ENCODE results near the gene CENPS. TPM values are rescaled to one million over a fixed set of nuclear protein-coding genes. Genes with fewer than 3 reads are reported as not detected.
A peak's percentile ranks its signal among the peaks of the same experiment; 100 is the strongest.
"Not testable (repeated sequence)": the region's sequence is repeated elsewhere in the genome, so short reads cannot be mapped to it uniquely, and the experiment has no call there.

The CENPS gene
- total and polyA plus RNA-seq, 2 of the 8 experiments (the other 6 are each of a cell fraction or from before 2014, with no cell fraction given), result 7.8 to 20.3 TPM

- no peak for TF ChIP-seq POLR2AphosphoS5 (IDR thresholded peaks at IDR 0.05; ENCODE audit: low read depth, low read length)
- TF ChIP-seq SP2 (IDR thresholded peaks at IDR 0.05; ENCODE audit: low read length), result no peak
- TF ChIP-seq E2F6 (IDR thresholded peaks at IDR 0.05), result no peak
- no peak for TF ChIP-seq POU5F1 (IDR thresholded peaks at IDR 0.05; ENCODE audit: low read depth, low read length)
- TF ChIP-seq CHD1 (IDR thresholded peaks at IDR 0.05; ENCODE audit: low read depth, low read length), result no peak
- no peak for TF ChIP-seq SP1 (IDR thresholded peaks at IDR 0.05; ENCODE audit: low read depth, low read length)
- TF ChIP-seq CEBPB (IDR thresholded peaks at IDR 0.05; ENCODE audit: low read depth, low read length), result no peak
These were observed 43.0 kb downstream of the CENPS start (continued) for GRCh38 chr1:10473145-10473765.

GRCh38 chr1:10474309-10474612 is 44.0 kb downstream of the CENPS start:
- H3K4me1 ChIP-seq (replicated peaks in 1 of 4; ENCODE audit: control insufficient read depth in 3 of 4, insufficient read depth in 4 of 4, low read length in 3 of 4); H2AFZ ChIP-seq (ENCODE audit: low read length); H3K79me1 ChIP-seq (ENCODE audit: low read depth, low read length); H2AK5ac ChIP-seq (ENCODE audit: low read depth, low read length); H2BK120ac ChIP-seq (replicated peaks; ENCODE audit: low read depth, low read length); H3K56ac ChIP-seq (replicated peaks; ENCODE audit: insufficient read length, low read depth, low read length); H4K20me1 ChIP-seq (replicated peaks in 1 of 2; ENCODE audit: control insufficient read depth in 1 of 2, insufficient read depth in 2 of 2, low read length in 2 of 2); DNase-seq (ENCODE audit: low read depth in 1 of 2, low spot score in 2 of 2); FAIRE-seq; H3K27ac ChIP-seq (ENCODE audit: low read depth, low read length); H4K91ac ChIP-seq (replicated peaks; ENCODE audit: insufficient read length, low read length); H2BK20ac ChIP-seq (ENCODE audit: low read length); H2BK12ac ChIP-seq (ENCODE audit: low read depth, low read length); H3K36me3 ChIP-seq (ENCODE audit: control insufficient read depth in 2 of 4, insufficient read depth in 4 of 4, low read length in 3 of 4); CTCF ChIA-PET (ENCODE audit: partially characterized antibody); H3K23me2 ChIP-seq (ENCODE audit: low read depth, low read length); H3K18ac ChIP-seq (ENCODE audit: extremely low read depth, low read length); H3K27me3 ChIP-seq (replicated peaks in 1 of 4; ENCODE audit: control insufficient read depth in 3 of 4, extremely low read depth in 1 of 4, insufficient read depth in 3 of 4, low read length in 3 of 4); H3K14ac ChIP-seq (ENCODE audit: insufficient read length); H4K5ac ChIP-seq (ENCODE audit: insufficient read length, low read depth, low read length); H3K9ac ChIP-seq (replicated peaks in 1 of 4; ENCODE audit: extremely low read depth in 1 of 4, low read depth in 3 of 4, low read length in 3 of 4); H3K4ac ChIP-seq (replicated peaks; ENCODE audit: insufficient read length, low read depth, low read length); H2BK5ac ChIP-seq (ENCODE audit: low read depth, low read length); H2BK15ac ChIP-seq (ENCODE audit: low read length); H3K23ac ChIP-seq (ENCODE audit: insufficient read length); H3K9me3 ChIP-seq (ENCODE audit: insufficient read depth in 2 of 2, low read depth in 1 of 2, low read length in 1 of 2): not testable (repeated sequence)
- H3K4me3 ChIP-seq (ENCODE audit: extremely low read depth in 1 of 4, insufficient read depth in 2 of 4, low read depth in 3 of 4, low read length in 4 of 4), result peak overlapping the region; percentile 88 to 98 (median 92); a peak in 7 of 8 replicates
- peaks cover 4 to 45% of the 10 kb centered on the region in 2 experiments; a peak in 3 of 4 replicates for H3K79me2 ChIP-seq (ENCODE audit: control insufficient read depth in 1 of 2, insufficient read depth in 2 of 2, low read length in 2 of 2)
- H3K4me2 ChIP-seq (ENCODE audit: insufficient read depth in 1 of 2, low read depth in 2 of 2, low read length in 2 of 2), result peak overlapping the region; percentile 38 to 85; a peak in 3 of 4 replicates
- WGBS, 2 experiments (ENCODE audit: extremely low coverage in 1 of 2, insufficient coverage in 1 of 2, insufficient read length in 1 of 2, insufficient replicate concordance in 2 of 2, low coverage in 1 of 2, low lambda C conversion rate in 2 of 2, missing lambda C conversion rate in 1 of 2), result 85% methylated on average over 10 of the region's 10 CpGs; no CpG with 5 or more reads in 1 of the 2 experiments
- peak overlapping the region; percentile 64; the same call in 1 of the 2 replicates for H4K8ac ChIP-seq (ENCODE audit: extremely low read depth, insufficient read depth, low read length)
- POLR2A ChIA-PET (ENCODE audit: partially characterized antibody), result interaction anchor here (1.4 to 2.0 kb wide), 3 partner anchors 17 to 24 kb away, joined by 5 to 8 read pairs (median 8); partner anchors contain the start of gene CORT

All from H1 (cell line).